Peyer's patch (tissue), 4 donors: ENCODE data around the gene FMNL2.

Experiments
- POLR2A ChIP-seq, 2 donors: fragments of 450-650 bp; IDR thresholded peaks; one replicate each; pipeline ENCODE4 v1.5.1; 2017; ENCODE audit warnings: antibody characterized with exemption in 2 of 2, mild to moderate bottlenecking in 2 of 2, moderate library complexity in 2 of 2
- TF ChIP-seq, protein P1 (sequence below), 6 experiments: fragments of 450-650 bp in 4 of 6; fragments of 200-600 bp in 2 of 6; sonication (generic) in 1 of 6; IDR thresholded peaks; one replicate each; pipeline ENCODE4 v1.5.1; 2017 to 2019; ENCODE audit warnings: antibody characterized with exemption in 6 of 6, mild to moderate bottlenecking in 3 of 6, moderate library complexity in 1 of 6

DNA sequence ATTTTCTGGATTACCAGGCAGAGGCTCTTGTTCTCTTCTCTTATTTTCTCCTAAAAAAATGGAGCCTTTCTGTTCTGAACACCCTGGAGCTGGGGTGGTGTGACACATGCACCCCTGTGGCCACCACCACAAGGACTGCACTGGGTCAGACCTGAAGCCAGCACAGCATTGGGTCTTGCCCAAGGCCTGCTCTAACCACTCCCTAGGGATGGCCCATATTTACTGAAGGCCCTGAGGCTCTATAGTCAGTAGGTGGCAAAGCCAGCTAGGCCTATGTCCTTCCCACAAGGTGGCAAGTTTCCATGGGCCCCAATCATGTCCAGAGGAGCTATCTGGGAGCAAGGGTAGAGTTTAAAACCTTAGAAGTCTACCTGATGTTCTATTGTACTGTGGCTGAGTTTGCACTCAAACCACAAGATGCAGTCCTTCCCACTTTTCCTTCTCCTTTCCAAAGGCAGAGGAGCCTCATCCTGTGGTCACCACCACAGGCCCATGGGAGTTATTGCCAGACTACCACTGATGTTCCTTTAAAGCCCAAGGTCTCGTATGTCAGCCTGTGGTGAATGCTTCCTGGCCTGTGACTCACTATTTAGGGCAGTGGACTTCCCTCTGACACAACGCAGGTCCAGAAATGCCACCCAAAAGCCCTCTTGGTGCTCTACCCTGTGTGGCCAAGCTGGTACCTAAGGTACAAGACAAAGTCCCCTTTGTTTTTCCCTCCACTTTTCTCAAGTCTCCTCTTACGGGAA, 15.0 kb upstream of the FMNL2 start:
- TF ChIP-seq, protein P1, sequence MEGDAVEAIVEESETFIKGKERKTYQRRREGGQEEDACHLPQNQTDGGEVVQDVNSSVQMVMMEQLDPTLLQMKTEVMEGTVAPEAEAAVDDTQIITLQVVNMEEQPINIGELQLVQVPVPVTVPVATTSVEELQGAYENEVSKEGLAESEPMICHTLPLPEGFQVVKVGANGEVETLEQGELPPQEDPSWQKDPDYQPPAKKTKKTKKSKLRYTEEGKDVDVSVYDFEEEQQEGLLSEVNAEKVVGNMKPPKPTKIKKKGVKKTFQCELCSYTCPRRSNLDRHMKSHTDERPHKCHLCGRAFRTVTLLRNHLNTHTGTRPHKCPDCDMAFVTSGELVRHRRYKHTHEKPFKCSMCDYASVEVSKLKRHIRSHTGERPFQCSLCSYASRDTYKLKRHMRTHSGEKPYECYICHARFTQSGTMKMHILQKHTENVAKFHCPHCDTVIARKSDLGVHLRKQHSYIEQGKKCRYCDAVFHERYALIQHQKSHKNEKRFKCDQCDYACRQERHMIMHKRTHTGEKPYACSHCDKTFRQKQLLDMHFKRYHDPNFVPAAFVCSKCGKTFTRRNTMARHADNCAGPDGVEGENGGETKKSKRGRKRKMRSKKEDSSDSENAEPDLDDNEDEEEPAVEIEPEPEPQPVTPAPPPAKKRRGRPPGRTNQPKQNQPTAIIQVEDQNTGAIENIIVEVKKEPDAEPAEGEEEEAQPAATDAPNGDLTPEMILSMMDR (IDR thresholded peaks at IDR 0.05), result no peak
- TF ChIP-seq POLR2A (IDR thresholded peaks at IDR 0.05), result no peak
